Endothelial cell (in vitro differentiated cells): ENCODE measurements around the gene ZNF555. TPM values are rescaled to one million over a fixed set of nuclear protein-coding genes. Genes with fewer than 3 reads are reported as not detected.
A peak's percentile ranks its signal among the peaks of the same experiment; 100 is the strongest.

ENCODE experiments used
- DNase-seq: peaks from one replicate; pipeline ENCODE4 v3.0.0; 2021; ENCODE audit warnings: low spot score
- H3K27ac Mint-ChIP-seq: one replicate; pipeline ENCODE4 v1.8.0; 2021; ENCODE audit warnings: mixed read lengths, inconsistent platforms; ENCODE audit not compliant: unreplicated experiment
- H3K27me3 Mint-ChIP-seq: one replicate; pipeline ENCODE4 v1.8.0; 2021; ENCODE audit warnings: mild to moderate bottlenecking, moderate library complexity, mixed read lengths, inconsistent platforms; ENCODE audit not compliant: unreplicated experiment
- H3K36me3 Mint-ChIP-seq: one replicate; pipeline ENCODE4 v1.8.0; 2021; ENCODE audit warnings: mild to moderate bottlenecking, low read depth, mixed read lengths, inconsistent platforms; ENCODE audit not compliant: unreplicated experiment
- H3K4me1 Mint-ChIP-seq: one replicate; pipeline ENCODE4 v1.8.0; 2021; ENCODE audit warnings: mild to moderate bottlenecking, mixed read lengths, inconsistent platforms; ENCODE audit not compliant: unreplicated experiment
- H3K4me3 Mint-ChIP-seq: one replicate; pipeline ENCODE4 v1.8.0; 2021; ENCODE audit warnings: mild to moderate bottlenecking, mixed read lengths, inconsistent platforms; ENCODE audit not compliant: unreplicated experiment
- H3K9me3 Mint-ChIP-seq: one replicate; pipeline ENCODE4 v1.8.0; 2021; ENCODE audit warnings: mixed read lengths, inconsistent platforms; ENCODE audit not compliant: unreplicated experiment
- total RNA-seq: library from RNA; stranded (reverse); fragmentation: NEBNext Ultra II Directional; extraction: Animal tissue kit (Norgen Biotek cat#: 25700); gene quantifications from one replicate; pipeline ENCODE4 v1.2.1, GENCODE V29; 2021; ENCODE audit not compliant: unreplicated experiment
- TF ChIP-seq, protein P1 (sequence below): fragments of 200-600 bp; sonication (generic); IDR thresholded peaks from one replicate; pipeline ENCODE4 v1.5.0; 2021; ENCODE audit warnings: antibody characterized with exemption; ENCODE audit not compliant: unreplicated experiment

ZNF555 gene
- total RNA-seq, 1 donor from 2014 or later, result 13.9 TPM

- H3K4me3 Mint-ChIP-seq, result peak overlapping the region; percentile 35
Observed at GRCh38 chr19:2850256-2850925, 9.1 kb downstream of the ZNF555 start.

DNA sequence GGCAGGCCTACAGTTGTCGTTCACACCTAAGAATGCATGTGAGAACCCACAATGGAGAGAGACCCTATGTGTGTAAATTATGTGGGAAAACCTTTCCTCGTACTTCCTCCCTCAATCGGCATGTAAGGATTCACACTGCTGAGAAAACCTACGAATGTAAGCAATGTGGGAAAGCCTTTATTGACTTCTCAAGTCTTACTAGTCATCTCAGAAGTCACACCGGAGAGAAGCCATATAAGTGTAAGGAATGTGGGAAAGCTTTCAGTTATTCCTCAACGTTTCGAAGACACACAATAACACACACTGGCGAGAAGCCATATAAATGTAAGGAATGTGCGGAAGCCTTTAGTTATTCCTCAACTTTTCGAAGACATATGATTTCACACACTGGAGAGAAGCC is 11.3 kb downstream of the ZNF555 start:
- Mint-ChIP-seq H3K27ac (no peak overlapping the region), H3K27me3 (peaks cover 8% of the 10 kb centered on the region), H3K4me3 (peak overlapping the region; percentile 87), H3K4me1 (no peaks in the 10 kb centered on the region), H3K36me3 (peaks cover 73% of the 10 kb centered on the region), H3K9me3 (peaks cover 54% of the 10 kb centered on the region)
- no peak for DNase-seq
- TF ChIP-seq, protein P1, sequence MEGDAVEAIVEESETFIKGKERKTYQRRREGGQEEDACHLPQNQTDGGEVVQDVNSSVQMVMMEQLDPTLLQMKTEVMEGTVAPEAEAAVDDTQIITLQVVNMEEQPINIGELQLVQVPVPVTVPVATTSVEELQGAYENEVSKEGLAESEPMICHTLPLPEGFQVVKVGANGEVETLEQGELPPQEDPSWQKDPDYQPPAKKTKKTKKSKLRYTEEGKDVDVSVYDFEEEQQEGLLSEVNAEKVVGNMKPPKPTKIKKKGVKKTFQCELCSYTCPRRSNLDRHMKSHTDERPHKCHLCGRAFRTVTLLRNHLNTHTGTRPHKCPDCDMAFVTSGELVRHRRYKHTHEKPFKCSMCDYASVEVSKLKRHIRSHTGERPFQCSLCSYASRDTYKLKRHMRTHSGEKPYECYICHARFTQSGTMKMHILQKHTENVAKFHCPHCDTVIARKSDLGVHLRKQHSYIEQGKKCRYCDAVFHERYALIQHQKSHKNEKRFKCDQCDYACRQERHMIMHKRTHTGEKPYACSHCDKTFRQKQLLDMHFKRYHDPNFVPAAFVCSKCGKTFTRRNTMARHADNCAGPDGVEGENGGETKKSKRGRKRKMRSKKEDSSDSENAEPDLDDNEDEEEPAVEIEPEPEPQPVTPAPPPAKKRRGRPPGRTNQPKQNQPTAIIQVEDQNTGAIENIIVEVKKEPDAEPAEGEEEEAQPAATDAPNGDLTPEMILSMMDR, result no peak

More at GRCh38 chr19:2850256-2850925, 9.1 kb downstream of the ZNF555 start:
- Mint-ChIP-seq H3K36me3 (peaks cover 79% of the 10 kb centered on the region), H3K27me3 (peaks cover 4% of the 10 kb centered on the region), H3K27ac (no peak overlapping the region), H3K4me1 (no peaks in the 10 kb centered on the region), H3K9me3 (peaks cover 56% of the 10 kb centered on the region)
- TF ChIP-seq, protein P1, result no peak
- DNase-seq, result no peak

GRCh38 chr19:2853015-2853606 is 11.8 kb downstream of the ZNF555 start:
- Mint-ChIP-seq H3K27me3 (peaks cover 8% of the 10 kb centered on the region), H3K4me1 (no peaks in the 10 kb centered on the region), H3K9me3 (peaks cover 51% of the 10 kb centered on the region), H3K36me3 (peaks cover 70% of the 10 kb centered on the region), H3K27ac (no peak overlapping the region), H3K4me3 (peak overlapping the region; percentile 87)
- no peak for DNase-seq
- TF ChIP-seq, protein P1, result no peak

GRCh38 chr19:2854849-2855248 is 13.6 kb downstream of the ZNF555 start:
- Mint-ChIP-seq H3K4me3 (peak overlapping the region; percentile 87), H3K27me3 (peaks cover 13% of the 10 kb centered on the region), H3K27ac (no peak overlapping the region), H3K36me3 (peaks cover 74% of the 10 kb centered on the region), H3K4me1 (no peaks in the 10 kb centered on the region), H3K9me3 (peaks cover 48% of the 10 kb centered on the region)
- no peak for DNase-seq
- TF ChIP-seq, protein P1, result no peak

GRCh38 chr19:2856457-2857050 is 15.3 kb downstream of the ZNF555 start:
- H3K4me3 Mint-ChIP-seq, result no peak overlapping the region
- DNase-seq, result no peak
- peaks cover 61% of the 10 kb centered on the region for H3K36me3 Mint-ChIP-seq
- TF ChIP-seq, protein P1, result no peak
- peaks cover 16% of the 10 kb centered on the region for H3K27me3 Mint-ChIP-seq
- H3K4me1 Mint-ChIP-seq, result no peaks in the 10 kb centered on the region
- peaks cover 34% of the 10 kb centered on the region for H3K9me3 Mint-ChIP-seq
- H3K27ac Mint-ChIP-seq, result no peak overlapping the region
